K562 (cell line): ENCODE data around the gene OR2A1.
"Not testable (repeated sequence)": the region's sequence is repeated elsewhere in the genome, so short reads cannot be mapped to it uniquely, and the experiment has no call there.

Experiments
- CTCF ChIP-seq, 3 experiments: IDR thresholded peaks in 2 of 3; conservative IDR thresholded peaks in 1 of 3; 2 replicates each; pipeline ENCODE4 v1.5.1; 2011 to 2012; ENCODE audit warnings: low read length in 3 of 3, mild to moderate bottlenecking in 3 of 3, control low read depth in 2 of 3, improper control_type of control experiment in 1 of 3, inconsistent platforms in 1 of 3, low read depth in 1 of 3, mixed read lengths in 1 of 3, moderate library complexity in 1 of 3; ENCODE audit not compliant: insufficient read depth in 2 of 3
- EP300 ChIP-seq: IDR thresholded peaks from 2 replicates; pipeline ENCODE4 v1.6.1; 2012; ENCODE audit warnings: low read length, improper control_type of control experiment
- ESRRA ChIP-seq: fragments of 450-650 bp; IDR thresholded peaks from 2 replicates; pipeline ENCODE4 v1.6.1; 2014; ENCODE audit warnings: low read depth, mild to moderate bottlenecking, moderate library complexity, borderline replicate concordance
- FOXO4 ChIP-seq: fragments of 450-650 bp; formaldehyde crosslinking; IDR thresholded peaks from 2 replicates; pipeline ENCODE4 v1.4.0; 2020; ENCODE audit warnings: mild to moderate bottlenecking, moderate library complexity
- IRF9 ChIP-seq: fragments of 450-650 bp; IDR thresholded peaks from 2 replicates; pipeline ENCODE4 v1.6.1; 2016; ENCODE audit warnings: missing biosample characterization, missing genetic modification characterization
- MAX ChIP-seq: sonication (generic); formaldehyde crosslinking; IDR thresholded peaks from 2 replicates; pipeline ENCODE4 v1.9.0; 2022; ENCODE audit warnings: mild to moderate bottlenecking, missing genetic modification reagents
- MCM7 ChIP-seq, 2 experiments: fragments of 450-650 bp; IDR thresholded peaks; 2 replicates each; pipeline ENCODE4 v1.6.1; 2016 to 2018
- MXI1 ChIP-seq: IDR thresholded peaks from 2 replicates; pipeline ENCODE4 v1.6.1; 2011; ENCODE audit warnings: low read depth, mild to moderate bottlenecking, improper control_type of control experiment, low read length
- NFXL1 ChIP-seq: fragments of 450-650 bp; formaldehyde crosslinking; IDR thresholded peaks from 2 replicates; pipeline ENCODE4 v1.4.0; 2021; ENCODE audit warnings: mild to moderate bottlenecking
- POLR2A ChIP-seq: fragments of 450-650 bp; conservative IDR thresholded peaks from 2 replicates; pipeline ENCODE4 v1.6.1; 2016
- SMAD3 ChIP-seq: fragments of 450-650 bp; formaldehyde crosslinking; conservative IDR thresholded peaks from 2 replicates; pipeline ENCODE4 v1.4.0; 2020; ENCODE audit warnings: mild to moderate bottlenecking
- STAT6 ChIP-seq: sonication (generic); formaldehyde crosslinking; IDR thresholded peaks from 2 replicates; pipeline ENCODE4 v1.8.1; 2023; ENCODE audit warnings: mild to moderate bottlenecking, missing genetic modification reagents
- TRIM24 ChIP-seq, 2 experiments: fragments of 450-650 bp; IDR thresholded peaks; 2 replicates each; pipeline ENCODE4 v1.6.1; 2016
- ZNF121 ChIP-seq: sonication (generic); formaldehyde crosslinking; conservative IDR thresholded peaks from 2 replicates; pipeline ENCODE4 v1.8.0; 2022; ENCODE audit warnings: missing genetic modification reagents

DNA sequence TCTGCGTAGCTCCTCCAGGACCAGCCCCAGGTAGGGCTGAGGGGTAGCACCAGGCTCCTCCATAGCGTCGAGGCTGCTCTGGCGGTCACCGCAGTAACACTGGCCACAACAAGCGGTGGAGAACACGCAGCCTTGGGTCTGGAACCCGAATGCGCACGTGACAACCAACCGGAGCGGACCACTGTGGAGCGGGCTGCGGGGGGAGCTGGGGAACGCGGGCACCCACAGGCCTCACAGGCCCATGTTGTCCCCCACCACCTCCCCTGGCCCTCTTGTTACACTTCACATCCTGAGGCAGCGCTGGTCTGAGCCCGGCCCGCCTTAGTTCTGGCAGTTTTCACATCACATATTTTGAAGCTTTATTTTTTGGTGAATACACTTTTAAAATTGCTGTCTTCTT is 43.0 kb upstream of the OR2A1 start, which contains the start of gene CTAGE8:
- TF ChIP-seq ZNF121; ESRRA; CTCF (IDR thresholded peaks at IDR 0.05 in 2 of 3, conservative IDR thresholded peaks at IDR 0.05 in 1 of 3; ENCODE audit: insufficient read depth in 2 of 3, low read depth in 1 of 3, low read length in 3 of 3); MCM7 (IDR thresholded peaks at IDR 0.05); MXI1; STAT6; MAX (CRISPR knock-in tag); EP300; IRF9 (tag); TRIM24 (IDR thresholded peaks at IDR 0.05); POLR2A; FOXO4 (CRISPR knock-in tag); NFXL1 (CRISPR knock-in tag); SMAD3: not testable (repeated sequence)
